C4-2B (cell line): ENCODE measurements around the gene CATSPERZ.
"Not testable (repeated sequence)": the region's sequence is repeated elsewhere in the genome, so short reads cannot be mapped to it uniquely, and the experiment has no call there.

Experiments
- H3K27ac ChIP-seq: fragments of 450-650 bp; 2 replicates; pipeline ENCODE4 v1.5.1; 2017
- CTCF ChIP-seq: fragments of 450-650 bp; conservative IDR thresholded peaks from 2 replicates; pipeline ENCODE4 v1.5.1; 2017; ENCODE audit warnings: mild to moderate bottlenecking
- ZFX ChIP-seq: fragments of 450-650 bp; IDR thresholded peaks from 2 replicates; pipeline ENCODE4 v1.6.1; 2017

CATSPERZ gene

GRCh38 chr11:64317961-64318765 is 18.0 kb downstream of the CATSPERZ start, which contains the start of gene PRDX5:
PRDX5 (plus strand) TSS chr11:64318121; CDS start chr11:64318216, 95 bp downstream.
- no peak for TF ChIP-seq CTCF
- TF ChIP-seq ZFX = no peak
- H3K27ac ChIP-seq = peak within 1 kb of the TSS; percentile 95

- no peak for TF ChIP-seq ZFX
- no peak for TF ChIP-seq CTCF
- H3K27ac ChIP-seq = peak overlapping the region; percentile 95
Measured at GRCh38 chr11:64318766-64319761, 18.9 kb downstream of the CATSPERZ start.

- H3K27ac ChIP-seq = no peak overlapping the region
- no peak for TF ChIP-seq ZFX
- no peak for TF ChIP-seq CTCF
Measured at GRCh38 chr11:64320556-64320955, 20.4 kb downstream of the CATSPERZ start.

GRCh38 chr11:64321026-64321425 is 20.9 kb downstream of the CATSPERZ start:
- no peak overlapping the region for H3K27ac ChIP-seq

GRCh38 chr11:64321533-64321932 is 21.4 kb downstream of the CATSPERZ start:
- TF ChIP-seq ZFX (no peak), CTCF (no peak)
- no peak overlapping the region for H3K27ac ChIP-seq

More at GRCh38 chr11:64321026-64321425, 20.9 kb downstream of the CATSPERZ start:
- TF ChIP-seq ZFX (no peak), CTCF (no peak)

- no peak for TF ChIP-seq ZFX
- no peak for TF ChIP-seq CTCF
- H3K27ac ChIP-seq = no peak overlapping the region
Measured at GRCh38 chr11:64322925-64323260, 22.7 kb downstream of the CATSPERZ start.

GRCh38 chr11:64323373-64323772 is 23.2 kb downstream of the CATSPERZ start:
- H3K27ac ChIP-seq = no peak overlapping the region
- TF ChIP-seq CTCF = no peak
- TF ChIP-seq ZFX = no peak

- H3K27ac ChIP-seq = not testable (repeated sequence)
Measured at GRCh38 chr11:64323984-64324383, 23.8 kb downstream of the CATSPERZ start.
